Astrocyte of the hippocampus (primary cell): Measurements from ENCODE around the gene ADCY6.
A peak's percentile ranks its signal among the peaks of the same experiment; 100 is the strongest.

ENCODE experiments used
- DNase-seq: peaks from one replicate; pipeline ENCODE4 v3.0.0; 2011; ENCODE audit warnings: low read depth, low spot score

Gene ADCY6

DNA sequence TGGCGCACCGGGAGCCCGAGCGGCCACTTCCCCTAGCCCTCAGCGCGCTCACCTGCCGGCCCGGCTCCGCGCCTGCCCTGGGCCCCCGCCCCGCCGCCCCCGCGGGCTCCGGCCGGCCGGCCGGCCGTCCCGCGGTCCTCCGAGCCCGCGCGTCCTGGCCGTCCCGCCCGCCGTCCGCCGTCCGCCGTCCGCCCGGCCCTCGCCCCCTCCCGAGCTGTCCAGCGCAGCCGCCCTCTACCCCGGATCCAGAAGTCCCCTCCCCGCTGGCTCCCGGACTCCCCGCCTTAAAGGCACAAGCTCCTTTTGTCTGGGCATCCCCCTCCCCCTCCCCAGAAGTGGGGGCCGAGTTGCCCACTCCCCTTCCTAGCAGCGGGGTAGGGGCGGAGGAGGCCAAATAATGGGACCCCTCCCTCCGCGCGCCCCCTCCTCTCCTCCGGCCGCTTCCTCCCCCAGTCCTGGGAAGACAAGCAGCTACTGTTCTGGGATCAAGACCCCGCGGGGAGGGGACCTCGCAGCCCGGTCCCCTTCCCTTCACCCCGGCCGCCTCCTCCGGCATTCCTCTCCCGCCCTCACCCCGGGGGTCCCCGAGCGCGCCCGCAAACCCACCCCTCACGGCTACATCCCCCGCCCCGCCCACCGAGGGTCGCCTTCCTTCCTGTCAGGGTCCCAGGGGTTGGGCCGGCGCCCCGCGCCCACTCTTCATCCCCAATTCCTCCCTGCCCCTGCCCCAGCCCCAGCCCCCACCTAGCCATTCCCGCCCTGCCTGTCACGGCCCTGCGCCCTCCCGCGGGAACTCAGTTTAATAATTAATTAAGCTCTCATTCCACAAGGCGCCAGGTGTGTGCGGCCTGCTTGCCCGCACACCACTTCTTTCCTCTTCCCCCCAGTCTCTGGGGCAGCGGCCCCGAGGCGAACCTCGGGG, at the start of gene ADCY6:
Gene ADCY6, minus strand, starts transcription at position 236 of the 922 bp plus-strand sequence. CDS start 5,655 bp downstream, outside the sequence.
- peak; percentile 87 for DNase-seq

DNA sequence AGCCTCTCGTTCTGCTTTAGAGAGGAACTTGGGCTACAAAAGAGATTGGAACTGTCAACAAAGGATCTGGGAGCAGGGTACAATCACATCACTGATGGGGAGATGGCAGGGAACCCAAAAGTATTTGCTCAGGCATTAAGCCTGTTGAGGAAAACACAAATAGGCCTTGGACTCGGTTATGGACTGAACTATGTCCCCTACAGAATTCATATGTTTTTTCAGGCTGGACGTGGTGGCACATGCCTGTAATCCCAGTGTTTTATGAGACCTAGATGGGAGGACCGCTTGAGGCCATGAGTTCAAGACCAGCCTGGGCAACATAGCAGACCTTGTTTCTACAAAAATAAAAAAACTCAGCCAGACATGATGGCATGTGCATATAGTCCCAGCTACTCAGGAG, 49.2 kb upstream of the ADCY6 start:
- DNase-seq = no peak

DNA sequence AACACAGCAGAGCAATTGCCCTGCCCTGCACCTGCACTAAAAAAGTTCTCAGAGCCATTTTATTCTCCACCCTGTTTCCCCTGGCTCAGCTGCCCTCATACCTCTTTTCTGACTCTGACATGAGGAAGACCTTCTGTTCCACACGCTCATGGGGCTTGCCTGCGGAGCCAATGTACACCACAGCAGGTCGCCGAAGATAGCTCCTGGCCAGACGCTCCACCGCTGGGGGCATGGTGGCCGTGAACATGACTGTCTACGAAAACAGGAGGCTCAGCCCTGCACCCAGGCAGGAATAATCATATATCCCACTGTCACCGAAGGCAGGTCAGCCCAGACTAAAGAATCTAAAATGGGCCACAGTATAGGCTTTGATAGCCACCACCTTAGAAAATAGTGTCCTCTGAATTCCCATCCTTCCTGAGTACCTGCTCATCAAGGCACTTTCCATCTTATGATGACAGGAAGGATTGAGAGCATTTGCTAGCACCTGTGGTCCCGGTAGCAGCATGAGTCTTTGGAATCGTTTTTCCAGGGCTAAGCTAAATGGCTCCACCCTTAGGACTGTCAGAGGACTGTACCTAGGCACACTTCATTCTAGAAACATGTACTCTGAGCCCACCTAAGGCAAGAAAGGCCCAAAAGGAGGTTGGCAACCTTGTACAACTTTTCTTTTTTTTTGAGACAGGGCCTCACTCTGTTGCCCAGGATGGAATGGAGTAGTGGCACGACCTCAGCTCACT, 43.6 kb upstream of the ADCY6 start:
- DNase-seq = no peak

DNA sequence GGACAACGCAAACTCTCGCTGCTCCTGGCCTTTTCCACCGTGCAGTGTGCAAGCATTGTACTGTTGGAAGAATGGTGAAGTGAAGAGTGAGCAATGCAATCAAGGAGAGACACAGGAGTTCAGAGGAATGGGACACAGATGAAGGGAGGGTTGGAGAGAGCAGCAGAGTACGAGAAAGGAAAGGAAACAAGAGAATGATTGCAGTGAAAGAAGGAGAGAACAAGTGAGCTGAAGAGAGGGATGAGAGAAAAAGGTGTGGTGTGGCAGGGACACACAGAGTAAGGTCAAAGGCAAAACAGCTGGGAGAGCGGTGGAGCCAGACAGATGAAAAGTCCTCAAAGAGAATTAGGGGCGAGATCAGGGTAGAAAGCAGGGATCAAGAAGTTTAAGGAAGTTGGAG, 42.4 kb upstream of the ADCY6 start:
- DNase-seq = no peak

DNA sequence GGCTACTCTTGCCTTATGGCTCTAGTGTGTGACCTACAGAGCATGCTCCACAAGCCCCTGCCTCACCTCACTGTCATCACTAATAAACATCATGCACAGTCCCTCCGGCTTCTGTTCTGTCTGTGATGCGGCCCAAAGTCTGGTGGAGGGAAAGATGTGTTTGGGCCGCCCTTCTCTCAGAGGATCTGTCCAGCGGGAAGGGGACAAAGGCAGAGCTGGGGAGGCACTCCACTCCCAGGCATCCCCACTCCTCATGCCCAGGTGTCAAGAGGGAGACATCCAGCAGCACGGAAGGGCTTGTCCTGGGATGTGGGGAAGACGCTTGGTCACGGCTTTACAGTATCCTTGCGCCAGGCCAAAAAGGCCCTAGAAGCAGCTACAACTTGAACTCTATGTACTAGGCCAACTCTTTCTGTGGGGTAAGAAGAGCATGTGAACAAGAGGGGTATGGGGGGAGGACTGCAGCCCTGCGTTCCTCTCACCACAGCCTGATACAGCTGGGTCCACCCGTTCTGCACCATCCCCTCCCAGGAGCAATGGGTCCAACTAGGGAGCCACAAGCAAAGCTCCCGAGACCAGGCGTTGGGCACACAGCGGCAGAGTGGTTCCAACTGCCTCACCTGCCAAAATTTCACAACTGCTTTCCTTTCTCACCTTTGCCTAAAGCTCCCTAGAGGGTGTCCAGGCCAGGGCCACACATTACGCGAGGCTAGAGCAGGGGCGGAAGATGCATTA, 40.1 kb upstream of the ADCY6 start:
- no peak for DNase-seq

DNA sequence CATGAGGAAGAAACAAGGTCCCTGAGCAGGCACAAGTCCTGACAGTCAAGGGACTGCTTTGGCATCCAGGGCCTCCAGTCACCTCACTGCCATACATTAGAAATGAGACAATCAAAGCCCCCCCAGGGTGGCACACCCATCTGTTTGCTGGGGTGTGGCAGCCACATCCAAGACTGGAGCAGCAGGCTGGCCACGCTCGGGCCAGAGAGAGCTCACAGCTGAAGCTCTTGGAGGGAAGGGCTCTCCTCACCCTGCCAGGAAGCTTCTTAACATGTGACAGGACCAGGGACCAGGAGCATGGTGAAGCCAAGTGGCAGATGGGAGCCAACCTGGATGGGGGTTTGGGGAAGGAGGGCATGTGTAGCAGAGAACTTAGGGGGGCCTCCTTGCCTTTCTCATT, 39.4 kb upstream of the ADCY6 start:
- DNase-seq = no peak

DNA sequence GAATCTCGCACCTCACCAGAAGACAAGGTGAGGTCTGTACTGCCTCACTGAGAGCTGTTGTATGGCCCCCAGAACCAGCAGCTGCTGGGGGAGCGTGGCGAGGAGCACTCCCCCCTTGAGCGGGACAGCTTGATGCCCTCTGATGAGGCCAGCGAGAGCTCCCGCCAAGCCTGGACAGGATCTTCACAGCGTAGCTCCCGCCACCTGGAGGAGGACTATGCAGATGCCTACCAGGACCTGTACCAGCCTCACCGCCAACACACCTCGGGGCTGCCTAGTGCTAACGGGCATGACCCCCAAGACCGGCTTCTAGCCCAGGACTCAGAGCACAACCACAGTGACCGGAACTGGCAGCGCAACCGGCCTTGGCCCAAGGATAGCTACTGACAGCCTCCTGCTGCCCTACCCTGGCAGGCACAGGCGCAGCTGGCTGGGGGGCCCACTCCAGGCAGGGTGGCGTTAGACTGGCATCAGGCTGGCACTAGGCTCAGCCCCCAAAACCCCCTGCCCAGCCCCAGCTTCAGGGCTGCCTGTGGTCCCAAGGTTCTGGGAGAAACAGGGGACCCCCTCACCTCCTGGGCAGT, 38.7 kb upstream of the ADCY6 start:
- DNase-seq = no peak

DNA sequence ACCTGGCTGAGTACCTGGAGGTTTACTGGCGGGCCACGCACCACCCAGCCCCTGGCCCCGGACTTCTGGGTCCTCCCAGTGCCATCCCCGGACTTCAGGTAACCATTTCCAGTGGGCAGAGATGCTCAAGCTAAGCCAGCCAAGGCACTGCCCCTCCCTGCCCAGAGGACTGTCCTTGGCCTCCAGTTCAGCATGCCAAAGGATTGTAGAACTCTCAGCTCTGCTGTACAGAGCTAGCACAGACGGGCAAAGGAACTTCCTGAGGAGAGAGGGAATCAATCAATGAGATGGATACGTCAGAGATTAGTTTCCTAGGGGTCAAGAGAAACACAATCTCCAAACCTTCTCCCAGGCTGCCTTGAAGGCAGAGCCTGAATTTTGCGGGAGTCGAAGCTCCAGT, 38.1 kb upstream of the ADCY6 start:
- DNase-seq = no peak

DNA sequence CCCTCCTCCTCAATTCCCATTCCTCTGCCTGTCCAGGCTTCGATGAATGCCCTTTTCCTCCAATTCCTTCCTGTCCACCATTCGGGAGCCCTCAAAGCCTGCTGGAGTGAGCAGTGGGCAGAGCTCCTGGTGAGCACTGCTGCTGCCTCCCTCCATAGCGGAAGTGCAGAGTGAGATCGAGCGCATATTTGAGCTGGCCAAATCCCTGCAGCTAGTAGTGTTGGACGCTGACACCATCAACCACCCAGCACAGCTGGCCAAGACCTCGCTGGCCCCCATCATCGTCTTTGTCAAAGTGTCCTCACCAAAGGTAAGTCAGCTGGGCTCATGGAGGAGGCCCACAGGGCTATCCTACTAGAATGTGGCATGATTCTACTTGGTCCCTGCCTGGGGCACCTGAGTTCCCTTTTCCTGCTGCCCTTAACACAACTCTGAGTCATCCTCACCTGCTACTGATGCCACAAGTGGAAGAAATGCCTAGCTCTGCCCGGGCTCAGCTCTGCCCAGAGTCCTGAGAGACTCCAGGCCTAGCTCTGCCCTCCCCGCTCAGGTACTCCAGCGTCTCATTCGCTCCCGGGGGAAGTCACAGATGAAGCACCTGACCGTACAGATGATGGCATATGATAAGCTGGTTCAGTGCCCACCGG, 37.4 kb upstream of the ADCY6 start:
- no peak for DNase-seq

DNA sequence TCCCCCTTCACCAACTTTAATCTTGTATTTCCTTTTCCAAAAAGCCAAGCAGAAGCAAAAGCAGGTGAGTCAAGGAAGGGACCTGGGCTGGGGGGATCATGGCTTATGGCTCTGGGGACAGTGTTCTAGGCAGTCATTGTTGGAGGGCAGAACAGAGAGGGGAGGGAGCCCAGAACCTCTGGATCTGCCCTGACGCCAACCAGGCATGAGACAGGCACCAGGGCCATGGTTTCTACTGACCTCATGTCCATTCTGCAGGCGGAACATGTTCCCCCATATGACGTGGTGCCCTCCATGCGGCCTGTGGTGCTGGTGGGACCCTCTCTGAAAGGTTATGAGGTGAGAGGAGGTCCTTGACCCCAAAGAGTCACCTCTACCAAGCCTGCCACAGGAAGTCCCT, 36.0 kb upstream of the ADCY6 start:
- no peak for DNase-seq

DNA sequence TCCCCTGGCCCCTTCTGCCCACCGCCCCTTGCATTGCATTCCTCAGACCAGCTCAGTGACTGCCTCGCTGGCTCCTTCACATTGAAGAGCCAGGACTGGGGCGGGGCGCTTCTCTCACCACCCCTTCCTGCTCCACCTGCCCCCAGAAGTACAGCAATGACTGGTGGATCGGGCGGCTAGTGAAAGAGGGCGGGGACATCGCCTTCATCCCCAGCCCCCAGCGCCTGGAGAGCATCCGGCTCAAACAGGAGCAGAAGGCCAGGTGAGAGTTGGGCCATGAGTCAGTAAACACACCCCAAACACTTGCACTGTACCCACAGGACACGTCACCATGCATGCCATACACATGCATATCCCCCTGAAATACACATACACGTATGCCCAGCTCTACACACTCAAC, 35.2 kb upstream of the ADCY6 start:
- no peak for DNase-seq

DNA sequence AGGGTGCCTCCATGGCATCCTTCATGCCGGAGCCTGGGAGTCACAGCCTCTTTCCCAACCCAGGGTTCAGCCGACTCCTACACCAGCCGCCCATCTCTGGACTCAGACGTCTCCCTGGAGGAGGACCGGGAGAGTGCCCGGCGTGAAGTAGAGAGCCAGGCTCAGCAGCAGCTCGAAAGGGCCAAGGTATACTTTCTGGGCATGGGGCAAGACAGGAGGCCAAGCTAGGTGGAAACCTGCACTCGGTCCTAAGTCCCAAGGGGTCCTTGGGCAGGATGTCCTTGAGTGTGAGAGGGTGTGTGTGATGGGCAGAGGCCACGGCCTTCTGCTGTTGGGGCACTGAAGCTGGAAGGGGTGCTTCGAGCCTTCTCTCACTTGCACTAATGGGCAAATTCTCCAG, 34.4 kb upstream of the ADCY6 start:
- DNase-seq = no peak

DNA sequence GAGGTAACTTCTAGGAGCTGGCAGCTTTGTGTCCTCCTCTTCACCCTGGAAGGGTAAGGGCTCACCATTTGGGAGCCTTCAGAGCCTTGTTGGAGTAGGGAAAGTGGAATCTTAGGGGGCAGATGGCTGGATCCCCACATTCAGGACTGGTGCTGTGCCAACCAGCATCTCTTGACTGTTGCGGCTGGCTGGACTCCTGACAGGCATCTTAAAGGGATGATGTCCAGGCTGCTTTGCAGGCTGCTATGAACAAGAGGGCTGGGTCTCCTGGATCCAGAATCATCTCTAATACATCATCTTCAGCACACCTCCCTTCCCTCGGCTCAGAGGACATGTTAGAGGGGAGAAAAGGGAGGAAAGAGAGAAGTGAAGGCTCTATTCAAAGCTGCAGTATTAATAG, 33.8 kb upstream of the ADCY6 start:
- no peak for DNase-seq

DNA sequence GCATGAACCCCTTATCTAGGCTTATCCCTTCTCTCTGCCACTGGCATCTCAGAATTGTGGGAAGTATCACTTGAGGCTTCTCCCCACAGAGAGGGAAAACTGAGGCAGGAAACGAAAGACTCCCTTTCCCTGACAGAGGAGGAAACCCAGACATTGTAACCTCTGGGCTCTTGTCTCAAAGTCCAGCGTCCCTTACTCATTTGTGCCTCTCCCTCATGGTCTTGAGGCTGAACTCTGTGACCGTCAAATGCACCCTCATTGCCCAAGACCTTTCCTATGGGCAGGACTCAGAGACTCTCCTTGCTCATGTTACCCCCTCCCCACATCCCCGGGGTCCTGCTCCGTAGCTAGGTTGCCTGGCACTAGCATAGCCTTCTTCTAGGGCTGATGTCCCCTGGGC, 33.2 kb upstream of the ADCY6 start:
- DNase-seq = no peak

DNA sequence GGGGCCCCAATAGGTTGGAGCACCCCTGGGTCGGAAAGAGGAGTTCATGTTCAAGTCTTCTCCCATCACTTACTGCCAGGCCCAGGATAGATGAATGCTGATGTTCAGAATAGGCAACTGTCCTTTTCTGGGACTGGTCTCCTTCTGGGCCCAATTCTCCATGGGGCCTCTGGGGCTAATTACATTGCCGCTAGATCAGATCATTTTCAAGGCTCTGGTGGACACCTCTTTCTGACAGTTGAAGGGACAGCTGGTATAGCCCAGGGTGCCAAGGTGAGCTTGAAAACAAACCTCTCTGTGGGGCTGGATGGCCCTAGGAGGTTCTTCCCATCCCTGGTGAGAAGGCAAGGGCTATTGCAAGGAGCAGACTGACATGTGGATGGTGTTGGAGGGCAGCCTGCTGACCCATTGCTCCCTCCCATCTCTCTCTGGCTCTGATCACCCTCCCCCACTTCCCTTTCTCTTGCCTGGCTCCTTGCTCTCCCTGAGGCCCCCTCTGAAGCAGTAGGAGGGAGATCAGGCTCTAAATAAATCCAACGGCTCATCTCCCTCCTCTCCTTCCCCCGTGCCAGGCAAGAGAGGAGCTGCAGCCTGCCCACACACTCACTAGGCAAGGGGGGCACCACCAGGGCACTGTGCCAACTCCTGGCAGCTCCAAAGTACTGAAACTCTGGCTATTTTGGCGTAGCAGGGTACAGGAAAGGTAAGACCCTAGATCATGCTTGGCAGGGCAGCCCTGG, 31.3 kb upstream of the ADCY6 start:
- no peak for DNase-seq

DNA sequence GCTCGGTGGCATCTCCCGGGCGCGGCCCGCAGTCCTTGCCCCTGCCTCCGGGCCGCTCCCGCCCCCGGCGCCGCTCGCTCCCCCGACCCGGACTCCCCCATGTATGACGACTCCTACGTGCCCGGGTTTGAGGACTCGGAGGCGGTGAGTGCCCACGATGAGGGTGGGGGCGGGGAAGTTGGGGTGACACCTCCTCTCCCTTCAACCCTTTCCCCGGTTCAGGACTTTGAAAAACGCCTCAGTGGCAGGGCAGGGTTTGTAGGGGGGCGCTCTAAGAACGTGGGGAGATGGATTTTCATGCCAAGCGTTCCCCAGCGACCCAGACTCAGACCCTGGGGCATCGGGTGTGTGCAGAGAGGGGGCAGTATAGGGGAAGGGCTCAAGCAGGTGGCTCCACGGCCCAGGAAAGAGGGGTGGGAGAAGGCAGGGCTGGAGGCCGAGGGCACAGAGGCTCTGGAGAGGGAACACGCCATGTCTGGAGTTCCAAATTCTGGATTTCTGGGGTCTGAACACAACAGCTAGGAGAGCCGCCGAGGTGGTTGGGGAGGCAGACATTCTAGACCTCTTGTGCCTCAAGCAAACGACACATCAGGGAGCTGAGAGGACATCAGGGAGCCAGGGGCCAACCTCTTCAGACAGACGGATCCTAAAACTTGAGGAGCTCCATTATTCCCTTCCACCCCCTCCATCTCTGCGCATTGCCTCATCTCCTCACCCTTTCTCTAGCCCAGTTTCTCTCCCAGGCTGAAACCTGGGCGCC, 30.1 kb upstream of the ADCY6 start:
- peak; percentile 58 for DNase-seq

DNA sequence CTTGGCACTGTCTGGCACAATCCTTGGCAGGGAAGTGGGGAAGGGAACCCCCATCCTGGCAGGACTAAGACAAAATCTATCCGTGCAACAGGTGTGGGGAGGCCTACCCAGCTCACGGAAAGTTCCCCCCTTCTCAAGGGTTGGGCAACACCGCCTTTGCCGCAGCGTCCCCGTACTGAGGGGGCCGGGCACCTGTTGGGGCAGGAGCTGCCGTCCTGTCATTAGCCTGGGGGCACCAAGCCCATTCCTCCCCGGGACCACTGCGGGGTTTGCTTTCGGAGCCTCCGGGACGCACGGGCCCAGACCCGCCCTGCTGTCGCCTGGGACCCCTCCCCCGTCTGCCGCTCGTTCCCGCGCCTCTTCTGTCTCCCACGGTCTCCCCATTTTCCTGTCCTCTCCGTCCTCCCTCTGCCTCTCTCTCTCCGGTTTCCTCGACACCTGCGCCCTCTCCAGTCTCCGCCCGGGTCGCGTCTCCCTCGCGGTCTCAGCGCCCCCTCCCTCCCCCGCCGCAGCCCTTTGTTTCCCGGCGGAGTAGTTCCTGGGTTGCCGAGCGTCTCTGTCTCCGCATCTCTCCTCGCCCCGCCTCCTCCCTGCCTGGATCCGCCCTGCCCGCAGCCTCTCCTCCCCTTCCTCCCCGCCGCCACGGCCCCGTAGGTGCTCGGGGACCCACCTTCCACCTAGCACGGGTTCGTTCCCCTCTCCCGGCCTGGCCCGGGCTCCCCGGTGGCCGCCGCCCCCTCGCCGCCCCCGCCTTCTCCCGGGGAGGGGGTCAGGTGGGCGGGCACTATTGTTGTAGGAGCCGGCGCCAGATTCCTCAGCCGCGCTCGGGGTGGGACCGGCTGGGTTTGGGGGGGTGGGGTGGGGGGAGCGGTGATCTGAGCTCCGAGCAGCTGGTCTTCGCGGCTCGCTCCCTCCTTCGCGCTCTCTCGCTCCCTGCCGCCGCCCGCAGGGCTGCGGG, 29.3 kb upstream of the ADCY6 start, which contains the start of gene CACNB3:
Gene CACNB3, plus strand, starts transcription at position 624 of the 958 bp plus-strand sequence. CDS start 434 bp downstream, outside the sequence.
- peak; percentile 84 for DNase-seq

DNA sequence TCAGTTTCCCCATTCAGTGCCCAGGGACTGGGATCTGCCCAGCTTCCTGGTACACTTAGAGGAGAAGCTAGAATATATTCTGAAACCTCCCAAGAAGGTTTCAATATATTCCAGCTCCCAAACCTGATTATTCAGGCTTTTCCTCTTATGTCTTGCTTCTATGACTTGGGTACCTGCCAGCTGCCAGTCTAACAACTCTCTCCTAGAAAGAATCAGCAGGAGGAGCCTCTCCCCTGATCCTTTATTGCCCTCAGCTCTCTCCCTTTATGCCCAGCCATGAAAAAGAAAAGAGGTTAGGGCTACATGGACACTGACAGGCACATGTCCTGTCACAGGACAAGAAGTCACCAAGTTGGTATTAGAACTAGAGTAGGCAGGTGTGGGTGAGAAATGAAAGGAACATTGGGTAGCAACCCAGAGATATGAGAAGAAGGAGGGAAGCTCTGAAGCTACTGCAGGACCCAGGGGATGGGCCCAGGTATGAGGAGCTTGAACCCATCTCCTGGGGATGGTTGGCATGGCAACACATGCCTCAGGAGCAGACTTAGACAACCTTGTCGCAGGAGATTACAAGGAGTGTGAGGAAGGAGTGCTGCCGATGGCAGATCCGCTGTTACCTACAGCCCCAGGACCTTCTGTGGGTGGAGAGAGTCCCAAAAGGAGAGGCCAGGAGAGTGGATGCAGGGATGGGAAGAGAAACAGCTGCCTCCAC, 27.4 kb upstream of the ADCY6 start:
- DNase-seq = peak; percentile 34
